ENCODE data around the gene KIF16B.

DNA sequence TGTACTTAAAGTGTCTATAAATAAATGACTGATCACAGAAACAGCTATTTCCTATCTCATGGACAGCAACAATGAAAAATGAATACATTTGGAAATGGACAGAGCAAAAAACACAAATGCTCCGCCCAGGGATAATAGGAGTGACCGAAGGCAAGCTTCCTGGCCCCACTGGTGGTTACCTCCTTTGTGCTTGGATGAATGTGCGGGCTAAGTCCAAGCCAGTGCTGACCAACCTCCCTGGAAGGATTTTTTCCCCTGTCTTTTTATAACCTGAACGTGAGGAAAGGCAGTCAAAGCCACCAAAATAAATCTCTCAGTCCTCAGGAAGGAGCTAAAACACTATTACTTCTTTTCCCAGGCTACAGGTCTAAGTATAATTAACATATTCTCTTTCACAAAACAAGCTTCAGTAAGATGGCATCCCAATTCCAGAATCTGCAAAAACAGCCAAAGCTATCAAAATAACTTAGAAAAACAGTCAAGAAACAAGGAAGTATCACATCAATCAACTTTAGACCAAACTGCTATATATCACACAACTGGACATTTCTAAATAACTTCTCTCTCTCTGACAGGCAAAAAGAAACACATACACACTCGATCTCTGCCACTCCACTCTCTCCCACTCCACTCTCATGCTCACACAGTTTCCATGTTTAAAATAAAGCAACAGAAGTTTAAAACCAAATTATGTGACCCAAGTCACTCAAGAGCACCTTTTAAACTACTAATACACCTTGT, 10.0 kb downstream of the KIF16B start:
- TF ChIP-seq, protein P1, sequence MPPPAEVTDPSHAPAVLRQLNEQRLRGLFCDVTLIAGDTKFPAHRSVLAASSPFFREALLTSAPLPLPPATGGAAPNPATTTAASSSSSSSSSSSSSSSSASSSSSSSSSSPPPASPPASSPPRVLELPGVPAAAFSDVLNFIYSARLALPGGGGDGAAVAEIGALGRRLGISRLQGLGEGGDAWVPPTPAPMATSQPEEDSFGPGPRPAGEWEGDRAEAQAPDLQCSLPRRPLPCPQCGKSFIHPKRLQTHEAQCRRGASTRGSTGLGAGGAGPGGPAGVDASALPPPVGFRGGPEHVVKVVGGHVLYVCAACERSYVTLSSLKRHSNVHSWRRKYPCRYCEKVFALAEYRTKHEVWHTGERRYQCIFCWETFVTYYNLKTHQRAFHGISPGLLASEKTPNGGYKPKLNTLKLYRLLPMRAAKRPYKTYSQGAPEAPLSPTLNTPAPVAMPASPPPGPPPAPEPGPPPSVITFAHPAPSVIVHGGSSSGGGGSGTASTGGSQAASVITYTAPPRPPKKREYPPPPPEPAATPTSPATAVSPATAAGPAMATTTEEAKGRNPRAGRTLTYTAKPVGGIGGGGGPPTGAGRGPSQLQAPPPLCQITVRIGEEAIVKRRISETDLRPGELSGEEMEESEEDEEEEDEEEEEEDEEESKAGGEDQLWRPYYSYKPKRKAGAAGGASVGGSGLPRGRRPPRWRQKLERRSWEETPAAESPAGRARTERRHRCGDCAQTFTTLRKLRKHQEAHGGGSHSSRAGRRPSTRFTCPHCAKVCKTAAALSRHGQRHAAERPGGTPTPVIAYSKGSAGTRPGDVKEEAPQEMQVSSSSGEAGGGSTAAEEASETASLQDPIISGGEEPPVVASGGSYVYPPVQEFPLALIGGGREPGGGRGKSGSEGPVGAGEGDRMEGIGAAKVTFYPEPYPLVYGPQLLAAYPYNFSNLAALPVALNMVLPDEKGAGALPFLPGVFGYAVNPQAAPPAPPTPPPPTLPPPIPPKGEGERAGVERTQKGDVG (CRISPR knock-in tag; IDR thresholded peaks at IDR 0.05) = no peak
- no peak for TF ChIP-seq POU2F2 (IDR thresholded peaks at IDR 0.05; ENCODE audit: borderline replicate concordance, low read depth, low read length)

All from GM12878 (cell line).